Type B pancreatic cell (in vitro differentiated cells): ENCODE data around the gene PIP5K1B. TPM values are rescaled to one million over a fixed set of nuclear protein-coding genes. Genes with fewer than 3 reads are reported as not detected.

Experiments used
- DNase-seq: peaks from one replicate; pipeline ENCODE4 v3.0.0; 2021; ENCODE audit warnings: mixed read lengths; ENCODE audit not compliant: unreplicated experiment; ENCODE audit errors: extremely low spot score
- H3K27ac Mint-ChIP-seq: 2 replicates; pipeline ENCODE4 v1.8.0; 2021; ENCODE audit warnings: mild to moderate bottlenecking, mixed read lengths
- H3K27me3 Mint-ChIP-seq: 2 replicates; pipeline ENCODE4 v1.8.0; 2021; ENCODE audit warnings: mixed read lengths
- H3K36me3 Mint-ChIP-seq: 2 replicates; pipeline ENCODE4 v1.8.0; 2021; ENCODE audit warnings: mixed read lengths
- H3K4me1 Mint-ChIP-seq: one replicate; pipeline ENCODE4 v1.8.0; 2021; ENCODE audit warnings: mixed read lengths; ENCODE audit not compliant: unreplicated experiment
- H3K4me3 Mint-ChIP-seq: 2 replicates; pipeline ENCODE4 v1.8.0; 2021; ENCODE audit warnings: mild to moderate bottlenecking, mixed read lengths
- H3K9me3 Mint-ChIP-seq: 2 replicates; pipeline ENCODE4 v1.8.0; 2021; ENCODE audit warnings: mixed read lengths
- CTCF ChIP-seq: fragments of 200-600 bp; sonication (generic); conservative IDR thresholded peaks from 2 replicates; pipeline ENCODE4 v1.5.0; 2021; ENCODE audit warnings: antibody characterized with exemption, mild to moderate bottlenecking
- total RNA-seq: library from RNA; stranded (reverse); gene quantifications from 2 replicates; pipeline ENCODE4 v1.2.1, GENCODE V29; 2021; ENCODE audit warnings: low replicate concordance

The PIP5K1B gene
- total RNA-seq, 1 donor from 2014 or later, result 9.8 TPM

GRCh38 chr9:68967800-68968199, 262.8 kb downstream of the PIP5K1B start:
- Mint-ChIP-seq H3K27me3 (no peaks in the 10 kb centered on the region), H3K4me3 (no peak overlapping the region), H3K4me1 (peaks cover 12% of the 10 kb centered on the region), H3K9me3 (no peaks in the 10 kb centered on the region), H3K27ac (no peak overlapping the region), H3K36me3 (no peaks in the 10 kb centered on the region)
- TF ChIP-seq CTCF, result no peak
- DNase-seq, result no peak

- Mint-ChIP-seq H3K4me1 (peaks cover 4% of the 10 kb centered on the region), H3K4me3 (no peak overlapping the region), H3K27me3 (no peaks in the 10 kb centered on the region), H3K36me3 (no peaks in the 10 kb centered on the region), H3K27ac (no peak overlapping the region), H3K9me3 (no peaks in the 10 kb centered on the region)
- no peak for DNase-seq
- TF ChIP-seq CTCF, result no peak
Measured at GRCh38 chr9:68969538-68969937, 264.5 kb downstream of the PIP5K1B start.

DNA sequence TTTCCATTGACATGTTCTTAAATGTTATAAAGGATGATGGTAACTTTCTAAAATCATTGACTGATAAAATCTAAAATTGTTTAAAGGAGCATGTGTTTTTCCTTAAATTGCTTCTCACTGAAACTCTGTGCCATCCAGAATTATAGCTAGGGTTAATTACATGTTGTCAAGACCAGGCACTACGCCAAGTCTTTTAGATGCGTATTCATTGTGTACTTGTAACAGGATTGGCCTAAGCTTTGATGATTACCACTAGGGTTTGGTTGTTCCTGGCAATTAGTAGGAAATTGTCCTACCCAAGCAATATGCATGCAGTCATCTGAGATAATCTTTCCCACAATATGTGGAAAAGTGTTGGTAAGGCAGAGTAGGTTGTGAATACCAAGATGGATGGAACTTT, 265.1 kb downstream of the PIP5K1B start:
- no peak for DNase-seq
- no peaks in the 10 kb centered on the region for H3K27me3 Mint-ChIP-seq
- TF ChIP-seq CTCF, result no peak
- H3K9me3 Mint-ChIP-seq, result no peaks in the 10 kb centered on the region
- H3K36me3 Mint-ChIP-seq, result no peaks in the 10 kb centered on the region
- H3K27ac Mint-ChIP-seq, result no peak overlapping the region
- H3K4me1 Mint-ChIP-seq, result peaks cover 4% of the 10 kb centered on the region
- no peak overlapping the region for H3K4me3 Mint-ChIP-seq

DNA sequence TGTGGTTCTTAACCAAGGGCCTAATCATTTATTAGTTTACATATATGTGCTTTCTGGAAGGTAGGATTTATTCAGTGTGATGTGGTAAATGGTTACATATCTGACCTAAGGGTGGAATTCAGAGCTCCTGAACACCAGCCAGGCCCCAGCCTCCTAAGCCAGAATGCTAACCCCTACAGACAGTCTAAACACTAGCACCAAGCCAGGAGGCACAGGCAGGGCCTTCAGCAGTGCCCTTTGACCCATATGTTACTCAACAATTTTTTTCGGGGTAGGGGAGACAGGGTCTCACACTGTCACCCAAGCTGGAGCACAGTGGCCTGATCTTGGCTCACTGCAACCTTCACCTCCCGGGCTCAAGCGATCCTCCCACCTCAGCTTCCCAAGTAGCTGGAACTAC, 268.6 kb downstream of the PIP5K1B start:
- Mint-ChIP-seq H3K27me3 (no peaks in the 10 kb centered on the region), H3K27ac (no peak overlapping the region), H3K9me3 (peaks cover 7% of the 10 kb centered on the region), H3K36me3 (no peaks in the 10 kb centered on the region), H3K4me1 (peaks cover 4% of the 10 kb centered on the region), H3K4me3 (no peak overlapping the region)
- no peak for DNase-seq
- TF ChIP-seq CTCF, result no peak

DNA sequence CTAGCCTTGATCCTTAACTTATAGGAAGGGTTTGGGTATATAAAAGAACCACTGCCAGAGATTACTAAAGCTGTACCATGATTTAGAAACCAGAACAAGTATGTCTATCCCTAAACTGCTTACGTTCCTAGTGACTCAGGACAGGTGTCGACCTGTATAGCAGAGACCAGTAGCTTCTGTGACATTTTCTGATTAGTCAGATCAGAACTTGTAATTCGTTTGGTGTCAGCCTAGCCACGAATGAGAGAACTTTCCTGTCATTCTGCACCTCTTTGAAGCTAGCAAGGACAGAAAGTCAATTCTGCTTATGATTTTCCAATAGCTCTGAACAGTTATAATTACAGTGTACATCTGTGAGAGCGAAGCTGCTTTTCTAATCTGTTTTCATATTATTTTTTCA, 269.4 kb downstream of the PIP5K1B start:
- no peaks in the 10 kb centered on the region for H3K27me3 Mint-ChIP-seq
- TF ChIP-seq CTCF, result no peak
- no peak overlapping the region for H3K27ac Mint-ChIP-seq
- H3K4me3 Mint-ChIP-seq, result no peak overlapping the region
- no peaks in the 10 kb centered on the region for H3K36me3 Mint-ChIP-seq
- peaks cover 7% of the 10 kb centered on the region for H3K9me3 Mint-ChIP-seq
- DNase-seq, result no peak
- peaks cover 7% of the 10 kb centered on the region for H3K4me1 Mint-ChIP-seq

DNA sequence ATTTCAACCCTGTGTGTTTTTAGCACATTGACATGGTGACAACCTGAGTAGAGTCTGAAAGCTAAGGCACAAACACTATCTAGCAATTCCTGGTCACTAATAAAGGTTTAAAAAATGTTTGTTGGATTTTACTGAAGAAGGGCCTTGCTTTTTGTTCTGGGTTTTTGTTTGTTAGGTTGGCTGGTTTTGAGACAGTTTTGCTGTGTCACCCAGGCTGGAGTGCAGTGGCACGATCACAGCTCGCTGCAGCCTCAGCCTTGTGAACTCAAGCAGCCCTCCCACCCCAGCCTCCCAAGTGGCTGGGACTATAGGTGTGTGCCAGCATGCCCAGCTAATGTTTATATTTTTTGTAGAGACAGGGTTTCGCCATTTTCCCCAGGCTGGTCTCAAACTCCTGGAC, 269.9 kb downstream of the PIP5K1B start:
- no peaks in the 10 kb centered on the region for H3K36me3 Mint-ChIP-seq
- H3K27me3 Mint-ChIP-seq, result no peaks in the 10 kb centered on the region
- H3K27ac Mint-ChIP-seq, result no peak overlapping the region
- DNase-seq, result no peak
- no peak for TF ChIP-seq CTCF
- peaks cover 10% of the 10 kb centered on the region for H3K4me1 Mint-ChIP-seq
- peaks cover 7% of the 10 kb centered on the region for H3K9me3 Mint-ChIP-seq
- no peak overlapping the region for H3K4me3 Mint-ChIP-seq
